ENCODE data around the gene KIAA0232.

The KIAA0232 gene

DNA sequence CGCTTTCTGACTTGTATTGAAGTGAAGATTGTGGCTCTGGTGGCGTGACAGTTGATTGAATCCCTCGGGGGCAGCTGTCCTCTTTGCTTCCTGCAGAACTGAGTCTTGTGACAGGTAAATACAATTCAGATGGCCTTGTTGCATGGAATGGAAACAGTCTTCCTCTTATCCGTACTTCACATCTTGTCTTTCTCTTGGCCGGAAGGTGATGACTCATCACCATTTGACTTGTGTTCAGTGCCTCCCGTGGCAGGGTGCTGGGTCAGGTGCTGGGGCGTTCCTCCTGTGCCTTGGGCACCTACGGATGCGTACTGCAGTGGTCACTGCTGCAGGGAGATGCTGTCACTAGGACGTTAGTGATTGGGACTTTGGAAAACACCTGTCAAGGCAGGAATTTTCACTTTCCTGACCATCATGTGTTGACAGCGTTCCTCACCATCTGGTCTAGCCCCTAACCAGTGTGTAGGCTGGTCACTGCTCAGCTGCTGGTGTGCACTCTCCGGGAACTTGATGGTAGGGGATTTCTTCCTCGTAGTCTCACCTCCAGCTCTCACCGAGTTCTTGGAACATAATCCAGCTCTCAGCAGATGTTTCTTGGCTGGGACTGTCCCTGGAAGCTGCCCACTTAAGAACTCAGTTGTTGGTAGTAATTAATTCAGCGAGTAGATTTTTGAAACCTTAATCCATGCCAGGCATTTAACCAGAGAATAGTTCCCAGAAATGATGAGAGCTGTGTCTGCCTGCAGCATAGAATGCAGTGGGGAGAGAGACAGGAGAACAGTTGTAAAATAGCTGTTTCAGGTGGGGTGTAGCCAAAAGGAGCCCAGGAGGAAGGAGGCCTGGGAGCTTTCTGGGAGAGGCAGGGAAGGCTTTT is 134.3 kb downstream of the KIAA0232 start:
- peak; percentile 82 for DNase-seq (ENCODE audit: low spot score)

DNA sequence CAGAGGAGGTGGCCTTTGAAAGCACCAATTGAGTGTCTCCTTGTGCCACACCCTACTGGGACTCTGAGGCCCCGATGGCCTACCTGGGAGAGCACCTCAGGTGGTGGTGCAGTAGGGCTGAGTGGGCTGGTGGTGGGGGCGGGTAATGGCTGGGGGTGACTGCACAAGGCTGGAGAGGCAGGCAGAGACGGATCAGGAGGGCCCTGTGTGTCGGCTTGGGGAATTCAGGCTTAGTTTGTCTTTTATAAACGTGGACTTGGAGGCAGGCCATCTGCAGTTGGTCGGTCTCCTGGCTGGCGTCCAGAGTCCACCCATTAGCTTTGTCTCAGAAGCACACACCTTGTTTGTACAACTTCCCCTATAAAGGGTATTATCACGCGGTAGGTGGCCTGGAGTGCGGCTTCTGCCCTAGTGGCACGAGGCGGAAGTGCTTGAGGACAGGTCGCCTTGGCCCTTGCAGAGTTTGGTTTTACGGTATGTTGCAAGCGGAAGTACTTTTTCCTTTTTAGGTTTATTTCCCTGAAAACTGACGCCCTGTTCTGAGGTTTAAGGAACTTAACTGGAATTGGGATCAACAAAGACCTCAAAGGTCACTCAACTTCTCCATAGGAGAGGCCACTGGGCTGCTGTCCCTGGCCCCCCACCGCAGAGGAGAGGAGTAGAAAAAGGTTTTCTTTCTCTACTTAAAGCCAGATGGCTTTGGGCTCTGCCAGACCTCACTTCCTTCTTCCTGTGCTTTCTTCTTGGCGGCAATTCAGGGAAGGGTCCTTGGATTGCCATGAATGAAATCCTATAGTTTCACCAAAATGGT is 135.1 kb downstream of the KIAA0232 start:
- DNase-seq (ENCODE audit: low spot score): no peak

DNA sequence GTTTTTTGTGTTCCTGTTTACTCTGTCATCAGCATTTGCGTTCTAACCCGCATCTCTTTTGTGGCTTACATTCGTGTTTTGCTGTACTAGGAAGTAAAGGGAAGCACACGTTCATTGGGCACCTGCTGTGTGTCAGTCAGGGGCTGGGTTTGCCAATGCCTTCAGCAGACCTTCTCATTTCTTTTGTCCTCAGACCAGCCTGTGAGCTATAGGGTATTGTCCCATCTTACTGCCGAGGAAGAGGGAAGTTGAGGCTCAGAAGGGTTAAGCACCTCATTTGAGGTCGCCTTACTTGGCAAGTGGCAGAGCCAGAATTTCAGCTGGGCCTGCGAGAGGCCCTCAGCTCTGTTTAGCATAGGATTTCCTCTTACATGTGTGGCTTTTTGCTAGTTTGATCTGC is 135.8 kb downstream of the KIAA0232 start:
- DNase-seq (ENCODE audit: low spot score): no peak

DNA sequence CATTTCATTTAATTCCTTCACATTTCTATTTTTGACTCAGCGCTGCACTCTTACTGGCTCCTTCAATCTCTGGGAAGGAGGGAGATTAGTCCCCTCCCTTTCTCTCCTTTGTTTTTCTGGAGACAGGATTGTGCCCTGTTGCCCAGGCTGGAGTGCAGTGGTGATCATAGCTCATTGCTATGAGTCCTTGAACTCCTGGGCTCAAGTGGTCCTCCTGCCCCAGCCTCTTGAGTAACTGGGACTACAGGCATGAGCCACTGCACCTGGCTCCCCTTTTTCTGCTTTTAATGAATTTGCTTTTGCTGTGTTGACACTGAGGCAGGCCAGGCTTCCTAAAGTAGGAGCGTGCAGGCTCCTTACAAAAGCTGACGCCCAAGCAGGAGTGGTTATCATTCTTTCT is 137.6 kb downstream of the KIAA0232 start:
- DNase-seq (ENCODE audit: low spot score): no peak

DNA sequence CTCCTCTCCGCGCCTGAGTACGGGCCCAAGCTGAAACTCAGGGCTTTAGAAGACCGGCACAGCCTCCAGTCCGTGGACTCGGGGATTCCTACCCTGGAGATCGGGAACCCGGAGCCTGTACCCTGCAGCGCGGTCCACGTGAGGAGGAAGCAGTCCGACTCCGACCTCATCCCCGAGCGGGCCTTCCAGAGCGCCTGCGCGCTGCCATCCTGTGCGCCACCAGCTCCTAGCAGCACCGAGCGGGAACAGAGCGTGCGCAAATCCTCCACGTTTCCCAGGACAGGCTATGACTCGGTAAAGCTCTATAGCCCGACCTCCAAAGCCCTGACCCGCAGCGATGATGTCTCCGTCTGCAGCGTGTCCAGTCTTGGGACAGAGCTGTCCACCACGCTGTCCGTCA is 141.0 kb downstream of the KIAA0232 start:
- DNase-seq (ENCODE audit: low spot score): no peak

DNA sequence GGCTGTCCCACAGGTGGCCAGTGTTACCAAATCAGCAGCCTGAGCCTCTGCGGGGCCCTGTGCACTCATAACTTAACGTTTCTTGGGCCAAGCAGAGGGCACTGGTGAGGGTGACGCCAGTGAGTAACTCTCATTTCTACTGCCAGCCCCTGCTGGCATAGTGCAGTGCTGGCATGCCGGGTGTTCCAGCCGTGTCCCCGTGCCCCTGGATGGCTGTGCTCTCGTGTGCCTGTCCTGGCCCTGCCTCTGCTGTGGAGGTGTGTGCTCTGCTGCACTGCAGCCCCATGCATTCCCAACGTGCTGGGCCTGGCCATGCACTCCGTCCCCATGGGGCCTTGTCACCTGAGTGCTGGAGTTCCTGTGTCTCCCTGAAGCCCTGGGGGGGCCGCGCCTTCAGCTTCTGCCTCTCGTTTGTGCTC is 141.8 kb downstream of the KIAA0232 start:
- DNase-seq (ENCODE audit: low spot score): no peak

DNA sequence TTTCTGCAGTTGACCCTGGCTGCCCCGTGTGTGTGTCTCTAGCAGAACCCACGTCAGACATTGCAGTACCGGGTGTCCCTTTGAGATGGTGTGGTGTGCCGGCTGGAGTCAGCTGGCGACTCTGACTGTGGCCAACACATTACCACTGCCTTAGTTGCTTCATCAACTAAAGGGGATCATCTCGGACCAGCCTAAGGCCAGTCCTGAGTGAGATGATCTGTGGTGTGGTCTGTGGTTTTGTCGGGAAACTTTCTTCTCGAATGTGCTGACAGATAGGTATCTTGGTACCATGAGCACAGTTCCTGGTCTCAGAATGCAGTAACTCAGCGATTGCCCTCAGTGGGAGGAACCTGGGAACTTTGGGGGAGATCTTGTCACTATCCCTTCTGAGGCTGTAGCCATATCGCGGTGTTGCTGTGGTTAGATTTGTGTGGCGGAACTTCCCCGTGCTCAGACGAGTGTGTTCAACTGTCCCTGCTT is 142.9 kb downstream of the KIAA0232 start:
- peak; percentile 60 for DNase-seq (ENCODE audit: low spot score)

DNA sequence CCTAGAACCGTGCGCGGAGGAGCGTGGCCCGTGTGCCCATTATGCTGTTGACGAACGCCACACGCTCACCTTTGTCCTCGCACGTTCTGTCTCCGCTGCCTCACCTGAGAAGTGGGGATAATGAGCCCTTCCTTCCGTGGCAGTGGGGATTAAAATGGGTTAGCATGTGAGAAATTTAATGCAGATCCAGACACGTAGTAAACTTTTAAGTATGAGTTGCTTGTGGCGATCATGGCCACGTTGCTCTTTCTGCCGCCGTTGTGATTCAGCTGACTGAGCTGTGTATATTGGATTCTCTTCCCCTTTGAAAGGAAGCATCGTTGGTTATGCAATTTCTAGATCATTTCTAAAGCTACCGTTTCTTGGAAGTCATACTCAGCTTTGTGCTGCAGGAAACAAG is 143.6 kb downstream of the KIAA0232 start:
- peak; percentile 50 for DNase-seq (ENCODE audit: low spot score)

DNA sequence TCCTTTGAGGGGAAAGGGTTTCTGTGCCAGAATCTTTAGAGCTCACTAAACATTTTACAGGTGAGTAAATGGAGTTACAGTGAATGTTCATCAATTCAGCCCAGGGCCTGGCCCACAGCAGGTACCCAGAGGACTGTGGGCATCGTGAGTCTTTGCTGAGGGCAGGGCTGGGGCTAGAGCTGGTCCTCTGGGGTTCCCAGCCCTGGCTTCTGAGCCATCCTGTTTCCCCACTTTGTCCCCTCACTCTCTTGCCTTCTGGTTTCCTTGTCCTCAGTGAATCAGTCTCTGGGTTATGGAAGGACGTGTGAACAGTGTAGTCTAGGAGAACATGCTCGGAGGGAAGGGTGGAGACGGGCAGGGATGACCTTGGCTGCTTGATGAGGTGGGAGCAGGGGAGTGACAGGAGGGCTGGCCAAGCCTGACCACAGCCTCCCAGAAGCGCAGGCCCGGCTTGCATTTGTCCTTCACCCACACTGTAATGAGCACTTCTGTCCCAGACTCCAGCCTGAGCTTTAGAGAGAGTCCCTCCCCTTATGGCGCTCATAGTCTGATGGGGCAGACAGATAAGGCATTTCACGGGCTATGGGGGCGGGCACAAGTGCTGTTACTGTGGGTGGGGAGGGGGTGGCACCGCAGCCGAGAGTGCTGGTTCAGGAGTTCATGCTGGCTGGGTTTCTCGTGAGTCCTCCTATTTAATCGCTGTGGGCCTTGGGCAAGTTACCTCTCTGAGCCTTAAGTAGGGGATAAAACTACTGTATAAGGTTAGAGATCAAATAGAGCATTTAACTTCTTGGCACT is 144.4 kb downstream of the KIAA0232 start:
- peak; percentile 73 for DNase-seq (ENCODE audit: low spot score)

DNA sequence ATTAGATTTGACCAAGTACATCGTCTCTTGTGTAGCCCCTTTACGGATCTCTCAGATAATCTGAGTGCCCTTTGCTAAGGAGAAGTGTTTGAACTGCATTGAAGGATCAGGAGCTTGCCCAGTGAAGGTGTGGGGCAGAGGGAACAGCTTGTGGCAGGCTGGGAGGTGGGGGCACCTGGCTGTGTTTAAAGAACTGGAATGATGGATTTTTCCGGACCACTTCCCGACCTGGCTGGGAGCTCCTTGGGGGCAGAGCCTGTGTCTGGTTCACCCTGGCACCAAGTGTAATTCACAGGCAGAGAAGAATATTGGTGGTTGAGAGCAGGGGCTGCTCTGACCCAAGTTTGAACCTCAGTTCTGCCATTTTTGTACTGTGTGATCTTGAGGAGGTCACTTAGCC is 145.6 kb downstream of the KIAA0232 start:
- no peak for DNase-seq (ENCODE audit: low spot score)

DNA sequence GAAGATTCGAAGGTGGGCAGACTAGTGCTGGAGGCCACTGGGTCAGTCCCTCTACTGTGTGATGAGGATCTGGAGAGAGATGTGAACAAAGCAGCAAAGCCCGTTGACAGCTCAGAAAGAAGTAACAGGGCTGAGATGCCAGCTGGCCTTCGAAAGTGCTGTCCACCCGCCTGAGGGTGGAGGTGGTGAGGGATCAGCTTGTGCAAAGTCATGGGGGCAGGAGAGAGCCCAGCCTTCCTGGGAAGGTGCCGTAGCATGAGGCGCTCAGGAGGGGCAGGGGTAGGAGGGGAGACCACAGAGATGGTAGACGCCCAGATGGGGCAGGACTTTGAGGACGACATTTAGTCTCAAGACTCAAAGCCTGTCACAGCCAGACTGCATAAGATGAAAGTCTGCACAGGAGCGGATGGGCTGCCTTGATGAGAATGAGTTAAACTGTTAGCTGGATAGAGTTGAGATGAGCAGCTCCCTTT is 146.8 kb downstream of the KIAA0232 start:
- no peak for DNase-seq (ENCODE audit: low spot score)

DNA sequence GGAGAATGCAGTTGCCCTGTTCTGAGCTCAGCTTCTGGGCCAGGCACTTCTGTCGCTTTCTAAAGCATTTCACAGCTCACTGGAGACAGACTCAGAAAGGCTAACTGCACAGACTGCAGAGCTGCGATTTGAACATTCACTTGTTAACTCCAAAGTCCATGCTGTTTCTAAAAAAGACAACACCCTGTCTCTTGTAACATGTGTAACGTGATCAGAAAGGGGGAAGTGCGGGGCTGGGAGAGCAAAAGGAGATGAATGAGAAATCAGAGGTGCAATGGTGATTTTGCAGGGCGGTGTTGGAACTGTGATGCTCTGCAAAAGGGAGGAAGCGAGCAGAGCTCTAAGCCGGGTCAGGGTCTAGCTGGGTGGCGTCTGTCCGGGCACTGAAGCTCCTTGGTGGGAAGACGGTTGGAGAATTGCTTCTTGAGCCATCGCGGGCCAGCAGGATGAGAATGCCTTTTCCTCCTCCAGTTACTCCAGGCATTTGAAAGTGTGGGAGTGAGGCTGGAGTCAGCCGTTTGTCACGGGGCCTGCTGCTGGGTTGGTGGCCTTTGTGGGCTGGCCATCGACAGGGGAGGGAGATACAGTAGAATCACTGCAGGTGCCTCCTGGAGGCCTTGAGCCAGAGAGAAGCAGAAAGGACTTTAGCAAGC is 147.4 kb downstream of the KIAA0232 start:
- DNase-seq (ENCODE audit: low spot score): no peak

DNA sequence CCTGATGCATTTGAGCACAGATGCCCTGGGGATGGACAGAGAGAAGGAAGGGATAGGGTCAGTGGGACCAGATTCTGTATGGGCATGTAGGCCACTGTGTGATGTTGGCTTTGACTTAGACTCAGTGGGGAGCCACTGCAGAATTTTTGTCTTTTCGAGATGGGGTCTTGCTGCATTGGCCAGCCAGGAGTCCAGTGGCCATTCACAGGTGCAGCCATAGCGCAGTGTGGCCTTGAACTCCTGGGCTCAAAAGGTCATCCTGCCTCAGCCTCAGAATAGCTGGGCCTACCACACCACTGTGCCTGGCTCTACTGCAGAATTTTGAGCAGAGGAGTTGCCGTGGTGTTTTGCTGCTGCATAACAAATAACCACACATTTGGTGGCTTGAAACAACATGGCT is 149.9 kb downstream of the KIAA0232 start:
- DNase-seq (ENCODE audit: low spot score): no peak

DNA sequence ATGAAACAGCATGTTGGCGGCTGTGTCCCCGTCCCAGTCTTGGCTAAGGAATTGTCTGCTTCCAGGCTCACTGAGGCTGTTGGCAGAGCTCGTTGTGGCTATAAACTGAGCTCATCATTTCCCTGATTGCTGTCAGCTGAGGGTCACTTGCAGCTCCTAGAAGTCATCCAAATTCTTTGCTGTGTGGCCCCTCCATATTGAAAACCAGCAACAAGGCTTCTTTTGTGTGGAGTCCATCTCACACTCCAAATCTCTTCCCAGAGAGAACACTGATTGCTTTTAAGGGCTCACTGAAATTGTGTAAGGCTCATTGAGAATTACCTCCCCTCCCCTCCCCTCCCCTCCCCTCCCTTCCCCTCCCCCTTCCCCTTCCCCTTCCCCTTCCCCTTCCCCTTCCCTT is 150.4 kb downstream of the KIAA0232 start:
- no peak for DNase-seq (ENCODE audit: low spot score)

Data from activated CD4-positive, alpha-beta T cell treated with anti-CD3 and anti-CD28 coated beads, Interleukin-2, Interleukin-4, amounts not matched to agents 100 ng/mL and 50 ng/mL, durations not matched to agents 16 hours and 8 hours (primary cell).